ENCODE data around the gene CCDC39.

Gene CCDC39

DNA sequence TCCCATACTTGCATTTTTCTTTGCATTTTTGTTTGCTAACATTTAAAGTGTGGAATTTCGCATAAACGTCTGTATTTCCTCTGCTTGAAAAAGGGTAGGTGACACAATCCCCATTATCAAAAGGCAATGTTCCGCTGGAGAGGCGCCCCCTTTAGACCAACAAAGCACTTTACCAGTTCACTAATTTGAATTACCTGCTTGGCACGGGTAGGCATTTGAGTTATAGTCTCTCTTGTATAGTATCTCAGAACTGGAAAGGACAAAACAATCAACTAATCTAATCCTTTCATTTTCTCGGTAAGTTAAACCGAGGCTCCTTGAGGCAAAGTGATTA is 775 bp upstream of the CCDC39 start:
- H3K79me2 ChIP-seq (ENCODE audit: insufficient read depth, low read length) = no peaks in the 10 kb centered on the region
- no peak for TF ChIP-seq EZH2 (IDR thresholded peaks at IDR 0.05; ENCODE audit: borderline replicate concordance, low read length)
- TF ChIP-seq, protein P1, sequence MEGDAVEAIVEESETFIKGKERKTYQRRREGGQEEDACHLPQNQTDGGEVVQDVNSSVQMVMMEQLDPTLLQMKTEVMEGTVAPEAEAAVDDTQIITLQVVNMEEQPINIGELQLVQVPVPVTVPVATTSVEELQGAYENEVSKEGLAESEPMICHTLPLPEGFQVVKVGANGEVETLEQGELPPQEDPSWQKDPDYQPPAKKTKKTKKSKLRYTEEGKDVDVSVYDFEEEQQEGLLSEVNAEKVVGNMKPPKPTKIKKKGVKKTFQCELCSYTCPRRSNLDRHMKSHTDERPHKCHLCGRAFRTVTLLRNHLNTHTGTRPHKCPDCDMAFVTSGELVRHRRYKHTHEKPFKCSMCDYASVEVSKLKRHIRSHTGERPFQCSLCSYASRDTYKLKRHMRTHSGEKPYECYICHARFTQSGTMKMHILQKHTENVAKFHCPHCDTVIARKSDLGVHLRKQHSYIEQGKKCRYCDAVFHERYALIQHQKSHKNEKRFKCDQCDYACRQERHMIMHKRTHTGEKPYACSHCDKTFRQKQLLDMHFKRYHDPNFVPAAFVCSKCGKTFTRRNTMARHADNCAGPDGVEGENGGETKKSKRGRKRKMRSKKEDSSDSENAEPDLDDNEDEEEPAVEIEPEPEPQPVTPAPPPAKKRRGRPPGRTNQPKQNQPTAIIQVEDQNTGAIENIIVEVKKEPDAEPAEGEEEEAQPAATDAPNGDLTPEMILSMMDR (IDR thresholded peaks at IDR 0.05; ENCODE audit: low read length) = peak; percentile 98
- no peaks in the 10 kb centered on the region for H3K9me2 ChIP-seq (ENCODE audit: low read depth, low read length)
- no peaks in the 10 kb centered on the region for H3K9me3 ChIP-seq (ENCODE audit: low read length)
- H3K4me2 ChIP-seq (ENCODE audit: low read length) = peak overlapping the region; percentile 81
- H2AFZ ChIP-seq (ENCODE audit: low read length) = peak overlapping the region; percentile 53
- no peak overlapping the region for H3K27ac ChIP-seq (ENCODE audit: low read depth, low read length, poor library complexity, severe bottlenecking)
- no peaks in the 10 kb centered on the region for H3F3A ChIP-seq (ENCODE audit: insufficient read depth, low read length)
- no peaks in the 10 kb centered on the region for H3K36me3 ChIP-seq (ENCODE audit: insufficient read depth, low read length)
- peak overlapping the region; percentile 68 for H3K4me3 ChIP-seq (ENCODE audit: low read depth, low read length, poor library complexity, severe bottlenecking)
- H4K20me1 ChIP-seq (ENCODE audit: insufficient read depth, low read length) = no peaks in the 10 kb centered on the region
- no peaks in the 10 kb centered on the region for H3K27me3 ChIP-seq (ENCODE audit: insufficient read depth, low read length)
- peak overlapping the region; percentile 46; the same call in 1 of the 2 replicates for H3K9ac ChIP-seq (ENCODE audit: low read length)
- H3K4me1 ChIP-seq (ENCODE audit: insufficient read depth, low read length, severe bottlenecking) = peaks cover 14% of the 10 kb centered on the region

DNA sequence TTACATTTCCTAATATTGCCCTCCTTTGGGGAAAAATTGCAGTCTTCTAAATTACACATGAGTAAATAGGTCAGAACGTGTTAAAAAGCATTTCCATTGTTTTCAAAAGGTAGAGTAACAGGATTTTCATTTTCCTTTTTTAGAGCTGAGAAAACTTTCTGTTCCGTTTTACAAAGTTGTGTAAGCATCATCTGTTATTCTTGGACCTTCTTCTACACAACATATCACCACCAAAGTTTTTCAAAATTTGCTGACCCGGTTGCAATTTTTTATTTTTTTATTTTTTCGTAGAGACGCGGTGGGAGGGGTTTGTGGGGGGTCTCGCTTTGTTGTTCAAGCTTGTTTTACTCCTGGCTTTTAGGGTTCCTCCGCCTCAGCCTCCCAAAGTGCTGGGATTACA is 1.1 kb downstream of the CCDC39 start:
- H3K4me3 ChIP-seq (ENCODE audit: low read depth, low read length, poor library complexity, severe bottlenecking) = no peak overlapping the region
- TF ChIP-seq, protein P1 (IDR thresholded peaks at IDR 0.05; ENCODE audit: low read length) = no peak
- no peak for TF ChIP-seq EZH2 (IDR thresholded peaks at IDR 0.05; ENCODE audit: borderline replicate concordance, low read length)
- no peak overlapping the region for H3K27ac ChIP-seq (ENCODE audit: low read depth, low read length, poor library complexity, severe bottlenecking)
- H4K20me1 ChIP-seq (ENCODE audit: insufficient read depth, low read length) = no peaks in the 10 kb centered on the region
- H3K27me3 ChIP-seq (ENCODE audit: insufficient read depth, low read length) = no peaks in the 10 kb centered on the region
- no peaks in the 10 kb centered on the region for H3K9me2 ChIP-seq (ENCODE audit: low read depth, low read length)
- no peaks in the 10 kb centered on the region for H3F3A ChIP-seq (ENCODE audit: insufficient read depth, low read length)
- H3K9ac ChIP-seq (ENCODE audit: low read length) = no peak overlapping the region
- no peaks in the 10 kb centered on the region for H3K79me2 ChIP-seq (ENCODE audit: insufficient read depth, low read length)
- peaks cover 14% of the 10 kb centered on the region for H3K4me1 ChIP-seq (ENCODE audit: insufficient read depth, low read length, severe bottlenecking)
- no peaks in the 10 kb centered on the region for H3K36me3 ChIP-seq (ENCODE audit: insufficient read depth, low read length)
- H3K9me3 ChIP-seq (ENCODE audit: low read length) = no peaks in the 10 kb centered on the region
- H3K4me2 ChIP-seq (ENCODE audit: low read length) = no peak overlapping the region
- no peak overlapping the region for H2AFZ ChIP-seq (ENCODE audit: low read length)

DNA sequence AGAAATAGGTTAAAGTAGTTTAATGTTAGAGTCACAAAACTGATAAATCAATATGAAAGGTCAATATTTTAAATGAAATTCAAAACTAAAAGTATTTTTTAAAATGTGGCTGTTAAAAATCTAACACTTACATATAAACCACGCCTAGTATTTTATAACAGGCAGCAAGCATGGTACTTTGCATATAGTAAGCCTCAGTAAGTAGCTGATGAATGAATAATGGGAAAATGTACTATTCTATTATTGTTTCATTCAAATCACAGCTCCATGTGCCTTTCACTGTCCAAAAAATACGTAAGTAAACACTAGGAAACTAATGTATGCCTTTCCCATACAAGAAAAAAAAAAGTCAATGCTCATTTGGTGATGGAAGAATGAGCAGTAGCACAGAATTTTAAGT is 17.8 kb downstream of the CCDC39 start:
- no peaks in the 10 kb centered on the region for H4K20me1 ChIP-seq (ENCODE audit: insufficient read depth, low read length)

More for the DNA sequence above, 17.8 kb downstream of the CCDC39 start:
- H3F3A ChIP-seq (ENCODE audit: insufficient read depth, low read length) = no peaks in the 10 kb centered on the region
- no peak overlapping the region for H3K4me3 ChIP-seq (ENCODE audit: low read depth, low read length, poor library complexity, severe bottlenecking)
- H3K27ac ChIP-seq (ENCODE audit: low read depth, low read length, poor library complexity, severe bottlenecking) = no peak overlapping the region
- H3K9ac ChIP-seq (ENCODE audit: low read length) = no peak overlapping the region
- no peaks in the 10 kb centered on the region for H3K27me3 ChIP-seq (ENCODE audit: insufficient read depth, low read length)
- no peak overlapping the region for H3K4me2 ChIP-seq (ENCODE audit: low read length)
- no peaks in the 10 kb centered on the region for H3K36me3 ChIP-seq (ENCODE audit: insufficient read depth, low read length)
- no peak for TF ChIP-seq EZH2 (IDR thresholded peaks at IDR 0.05; ENCODE audit: borderline replicate concordance, low read length)
- TF ChIP-seq, protein P1 (IDR thresholded peaks at IDR 0.05; ENCODE audit: low read length) = no peak
- H3K4me1 ChIP-seq (ENCODE audit: insufficient read depth, low read length, severe bottlenecking) = no peaks in the 10 kb centered on the region
- H3K79me2 ChIP-seq (ENCODE audit: insufficient read depth, low read length) = no peaks in the 10 kb centered on the region
- no peaks in the 10 kb centered on the region for H3K9me3 ChIP-seq (ENCODE audit: low read length)
- H2AFZ ChIP-seq (ENCODE audit: low read length) = no peak overlapping the region
- H3K9me2 ChIP-seq (ENCODE audit: low read depth, low read length) = 0 out of 2 replicates have a peak, but pooled peaks cover 3% of the 10 kb centered on the region
